H1 (cell line): ENCODE measurements around the gene OR7D2. TPM values are rescaled to one million over a fixed set of nuclear protein-coding genes. Genes with fewer than 3 reads are reported as not detected.
A peak's percentile ranks its signal among the peaks of the same experiment; 100 is the strongest.

Experiments
- CTCF ChIA-PET: fragments of 300-600 bp; sonication (Branson Sonifier 250); formaldehyde crosslinking; loops from one replicate; lab custom pipeline; 2021; ENCODE audit not compliant: partially characterized antibody; lab: Charles Lee
- POLR2A ChIA-PET: fragments of 300-600 bp; sonication (Branson Sonifier 250); formaldehyde crosslinking; loops from one replicate; lab custom pipeline; 2021; ENCODE audit warnings: inconsistent platforms; ENCODE audit not compliant: partially characterized antibody; lab: Charles Lee
- DNase-seq, 2 experiments: peaks; one replicate each; pipeline versions ENCODE4 v3.0.0 to v3.0.0-alpha.2; 2010 to 2022; ENCODE audit warnings: low spot score in 2 of 2, low read depth in 1 of 2, mixed read lengths in 1 of 2
- FAIRE-seq: peaks from 2 replicates; lab custom pipeline; 2011; peaks lifted over from hg19 to GRCh38; lab: Jason Lieb, UNC
- H2AFZ ChIP-seq: 2 replicates; pipeline ENCODE4 v1.8.1; 2012; ENCODE audit warnings: low read length, inconsistent platforms
- H2AK5ac ChIP-seq: 2 replicates; pipeline ENCODE4 v1.6.1; 2013; ENCODE audit warnings: low read depth, low read length
- H2BK120ac ChIP-seq: replicated peaks from 2 replicates; pipeline ENCODE3; 2013; ENCODE audit warnings: low read depth, low read length, inconsistent platforms
- H2BK12ac ChIP-seq: 2 replicates; pipeline ENCODE4 v1.6.1; 2013; ENCODE audit warnings: low read depth, low read length
- H2BK15ac ChIP-seq: 2 replicates; pipeline ENCODE4 v1.6.1; 2013; ENCODE audit warnings: low read length
- H2BK20ac ChIP-seq: 2 replicates; pipeline ENCODE4 v1.6.1; 2013; ENCODE audit warnings: low read length
- H2BK5ac ChIP-seq: 2 replicates; pipeline ENCODE4 v1.6.1; 2013; ENCODE audit warnings: low read depth, low read length
- H3K14ac ChIP-seq: 2 replicates; pipeline ENCODE4 v1.6.1; 2013; ENCODE audit warnings: inconsistent platforms; ENCODE audit not compliant: insufficient read length
- H3K18ac ChIP-seq: 2 replicates; pipeline ENCODE4 v1.6.1; 2013; ENCODE audit warnings: low read length; ENCODE audit errors: extremely low read depth
- H3K23ac ChIP-seq: 2 replicates; pipeline ENCODE4 v1.6.1; 2013; ENCODE audit warnings: inconsistent platforms; ENCODE audit not compliant: insufficient read length
- H3K23me2 ChIP-seq: 2 replicates; pipeline ENCODE4 v1.6.1; 2013; ENCODE audit warnings: low read depth, low read length
- H3K27ac ChIP-seq: 2 replicates; pipeline ENCODE4 v1.6.1; 2011; ENCODE audit warnings: low read depth, low read length, inconsistent platforms
- H3K27me3 ChIP-seq, 4 experiments: replicated peaks in 1 of 4; 1 replicate in 1 of 4; 2 replicates in 3 of 4; pipeline versions ENCODE4 v1.6.1 to v1.8.1; 2011 to 2013; ENCODE audit warnings: low read length in 3 of 4, mild to moderate bottlenecking in 3 of 4, inconsistent platforms in 2 of 4, mixed read lengths in 2 of 4, moderate library complexity in 1 of 4; ENCODE audit not compliant: control insufficient read depth in 3 of 4, insufficient read depth in 3 of 4; ENCODE audit errors: extremely low read depth in 1 of 4
- H3K36me3 ChIP-seq, 4 experiments: 2 replicates each; pipeline versions ENCODE4 v1.6.1 to v1.8.1; 2011 to 2013; ENCODE audit warnings: mild to moderate bottlenecking in 4 of 4, low read length in 3 of 4, moderate library complexity in 2 of 4, control low read depth in 1 of 4, inconsistent platforms in 1 of 4; ENCODE audit not compliant: insufficient read depth in 4 of 4, control insufficient read depth in 2 of 4
- H3K4ac ChIP-seq: replicated peaks from 2 replicates; pipeline ENCODE3; 2013; ENCODE audit warnings: low read length, low read depth, mixed read lengths, inconsistent platforms; ENCODE audit not compliant: insufficient read length
- H3K4me1 ChIP-seq, 4 experiments: replicated peaks in 1 of 4; 1 replicate in 1 of 4; 2 replicates in 3 of 4; pipeline versions ENCODE4 v1.6.1 to v1.8.1; 2011 to 2013; ENCODE audit warnings: low read length in 3 of 4, inconsistent platforms in 2 of 4, mixed read lengths in 1 of 4; ENCODE audit not compliant: insufficient read depth in 4 of 4, control insufficient read depth in 3 of 4
- H3K4me2 ChIP-seq, 2 experiments: 2 replicates each; pipeline versions ENCODE4 v1.6.1 to v1.8.1; 2011 to 2013; ENCODE audit warnings: low read depth in 2 of 2, low read length in 2 of 2, control low read depth in 1 of 2, inconsistent platforms in 1 of 2, mild to moderate bottlenecking in 1 of 2; ENCODE audit not compliant: insufficient read depth in 1 of 2
- H3K4me3 ChIP-seq, 4 experiments: fragments of 200-600, 300-600 bp in 1 of 4; sonication (generic), shearing (Covaris generic), sonication (Bioruptor Twin) in 1 of 4; 2 replicates each; pipeline versions ENCODE4 v1.5.1 to v1.8.1; 2011 to 2016; ENCODE audit warnings: low read length in 4 of 4, low read depth in 3 of 4, control low read depth in 2 of 4, inconsistent platforms in 2 of 4, mild to moderate bottlenecking in 2 of 4, mixed read lengths in 1 of 4, moderate library complexity in 1 of 4; ENCODE audit not compliant: insufficient read depth in 2 of 4; ENCODE audit errors: extremely low read depth in 1 of 4
- H3K56ac ChIP-seq: replicated peaks from 2 replicates; pipeline ENCODE3; 2013; ENCODE audit warnings: low read depth, mild to moderate bottlenecking, mixed read lengths, low read length, inconsistent platforms; ENCODE audit not compliant: insufficient read length
- H3K79me1 ChIP-seq: 2 replicates; pipeline ENCODE4 v1.6.1; 2013; ENCODE audit warnings: low read depth, low read length, control low read depth
- H3K79me2 ChIP-seq, 2 experiments: 2 replicates each; pipeline versions ENCODE4 v1.6.1 to v1.8.1; 2012 to 2013; ENCODE audit warnings: low read length in 2 of 2, mild to moderate bottlenecking in 2 of 2, inconsistent platforms in 1 of 2; ENCODE audit not compliant: insufficient read depth in 2 of 2, control insufficient read depth in 1 of 2
- H3K9ac ChIP-seq, 4 experiments: replicated peaks in 1 of 4; 1 replicate in 1 of 4; 2 replicates in 3 of 4; pipeline versions ENCODE4 v1.6.1 to v1.8.1; 2011 to 2013; ENCODE audit warnings: low read depth in 3 of 4, low read length in 3 of 4, control low read depth in 2 of 4, mild to moderate bottlenecking in 2 of 4, moderate library complexity in 2 of 4, inconsistent platforms in 1 of 4; ENCODE audit errors: extremely low read depth in 1 of 4
- H3K9me3 ChIP-seq, 2 experiments: 2 replicates each; pipeline versions ENCODE4 v1.6.1 to v1.8.1; 2012 to 2013; ENCODE audit warnings: mild to moderate bottlenecking in 2 of 2, moderate library complexity in 2 of 2, control low read depth in 1 of 2, inconsistent platforms in 1 of 2, low read depth in 1 of 2, low read length in 1 of 2, mixed read lengths in 1 of 2; ENCODE audit not compliant: insufficient read depth in 2 of 2
- H4K20me1 ChIP-seq, 2 experiments: replicated peaks in 1 of 2; 2 replicates each; pipeline versions ENCODE3 to v1.8.1; 2011 to 2013; ENCODE audit warnings: inconsistent platforms in 2 of 2, low read length in 2 of 2, mild to moderate bottlenecking in 1 of 2; ENCODE audit not compliant: insufficient read depth in 2 of 2, control insufficient read depth in 1 of 2
- H4K5ac ChIP-seq: 2 replicates; pipeline ENCODE4 v1.6.1; 2013; ENCODE audit warnings: low read length, low read depth, mixed read lengths, inconsistent platforms; ENCODE audit not compliant: insufficient read length
- H4K8ac ChIP-seq: 2 replicates; pipeline ENCODE4 v1.8.0; 2013; ENCODE audit warnings: mild to moderate bottlenecking, moderate library complexity, low read length, inconsistent platforms; ENCODE audit not compliant: insufficient read depth; ENCODE audit errors: extremely low read depth
- H4K91ac ChIP-seq: replicated peaks from 2 replicates; pipeline ENCODE3; 2013; ENCODE audit warnings: low read length, mixed read lengths, inconsistent platforms; ENCODE audit not compliant: insufficient read length
- CTCF ChIP-seq, 3 experiments: IDR thresholded peaks; 1 replicate in 2 of 3; 2 replicates in 1 of 3; pipeline versions ENCODE4 v1.5.1 to v1.6.1; 2011; ENCODE audit warnings: low read length in 3 of 3, mild to moderate bottlenecking in 3 of 3, inconsistent platforms in 2 of 3, low read depth in 1 of 3, moderate library complexity in 1 of 3; ENCODE audit not compliant: insufficient read depth in 1 of 3; ENCODE audit errors: control extremely low read depth in 1 of 3
- FOSL1 ChIP-seq: IDR thresholded peaks from 2 replicates; pipeline ENCODE4 v1.6.1; 2011; ENCODE audit warnings: mild to moderate bottlenecking, low read depth, low read length, moderate library complexity; ENCODE audit not compliant: insufficient read depth
- HDAC2 ChIP-seq, 2 experiments: fragments of 300-600 bp in 1 of 2; sonication (generic) in 1 of 2; IDR thresholded peaks; 2 replicates each; pipeline ENCODE4 v1.6.1; 2011 to 2012; ENCODE audit warnings: low read depth in 2 of 2, low read length in 2 of 2, mild to moderate bottlenecking in 2 of 2, moderate library complexity in 2 of 2, borderline replicate concordance in 1 of 2, inconsistent platforms in 1 of 2
- HDAC6 ChIP-seq: IDR thresholded peaks from one replicate; pipeline ENCODE4 v1.7.1; 2012; ENCODE audit warnings: low read depth, mild to moderate bottlenecking, inconsistent platforms, low read length, moderate library complexity
- RAD21 ChIP-seq, 2 experiments: IDR thresholded peaks in 1 of 2; conservative IDR thresholded peaks in 1 of 2; 2 replicates each; pipeline ENCODE4 v1.6.1; 2011; ENCODE audit warnings: low read depth in 2 of 2, low read length in 2 of 2, improper control_type of control experiment in 1 of 2, inconsistent platforms in 1 of 2, mild to moderate bottlenecking in 1 of 2, moderate library complexity in 1 of 2
- SIX5 ChIP-seq: IDR thresholded peaks from 2 replicates; pipeline ENCODE4 v1.6.1; 2011; ENCODE audit warnings: mild to moderate bottlenecking, low read depth, low read length
- TAF1 ChIP-seq: IDR thresholded peaks from 2 replicates; pipeline ENCODE4 v1.6.1; 2011; ENCODE audit warnings: mild to moderate bottlenecking, low read depth, low read length
- TAF7 ChIP-seq: optimal IDR thresholded peaks from 2 replicates; pipeline ENCODE3; 2011; ENCODE audit warnings: low read depth, mild to moderate bottlenecking, inconsistent platforms, low read length, moderate library complexity, borderline replicate concordance
- TCF12 ChIP-seq: IDR thresholded peaks from 2 replicates; pipeline ENCODE4 v1.6.1; 2011; ENCODE audit warnings: low read depth, mild to moderate bottlenecking, low read length
- WGBS, 2 experiments: shearing (Covaris generic) in 1 of 2; methylation state at CpG; one replicate each; pipeline versions ENCODE4 v1.1.6 to v1.1.7; 2013 to 2015; ENCODE audit warnings: low lambda C conversion rate in 2 of 2, mixed read lengths in 2 of 2, inconsistent platforms in 1 of 2, low coverage in 1 of 2, missing lambda C conversion rate in 1 of 2; ENCODE audit not compliant: insufficient replicate concordance in 2 of 2, insufficient coverage in 1 of 2, insufficient read length in 1 of 2; ENCODE audit errors: extremely low coverage in 1 of 2, missing lambda C conversion rate in 1 of 2; 5-methylcytosine and 5-hydroxymethylcytosine counted together
- polyA plus RNA-seq, 7 experiments: library from polyadenylated mRNA; depleted of rRNA in 3 of 7; stranded (reverse) in 5 of 7; unstranded in 2 of 7; fragments of >200 nt in 5 of 7; fragments of 200-250 nt in 2 of 7; gene quantifications; 1 replicate in 5 of 7; 2 replicates in 1 of 7; 4 replicates in 1 of 7; pipeline versions ENCODE4 v1.2.1 to v1.2.3, GENCODE V29; 2011 to 2013; ENCODE audit warnings: missing spikeins in 2 of 7, mixed read lengths in 2 of 7
- total RNA-seq: library from RNA; stranded (reverse); fragmentation: NEBNext Ultra II Directional; extraction: Animal tissue kit (Norgen Biotek cat#: 25700); gene quantifications from 2 replicates; pipeline ENCODE4 v1.2.1, GENCODE V29; 2021

The OR7D2 gene
- total and polyA plus RNA-seq, 2 of the 8 experiments (the other 6 are each of a cell fraction or from before 2014, with no cell fraction given) = 0.02 TPM; not detected in 1

GRCh38 chr19:9205501-9206113 lies 26.8 kb downstream of the OR7D2 start:
- Histone ChIP-seq H4K8ac (no peak overlapping the region; the same call in 1 of the 2 replicates), H3K4me3 (no peak overlapping the region), H3K4me2 (no peak overlapping the region), H3K23ac (no peak overlapping the region), H3K23me2 (peaks cover 3% of the 10 kb centered on the region; the same call in 1 of the 2 replicates), H3K56ac (no peak overlapping the region), H3K36me3 (no peaks in the 10 kb centered on the region), H3K79me2 (no peaks in the 10 kb centered on the region), H2AK5ac (no peak overlapping the region), H3K79me1 (no peaks in the 10 kb centered on the region), H3K9me3 (peaks cover 34 to 36% of the 10 kb centered on the region in 2 experiments), H3K4me1 (no peaks in the 10 kb centered on the region), H2BK12ac (no peak overlapping the region), H3K27ac (no peak overlapping the region), H2BK5ac (no peak overlapping the region), H3K27me3 (no peaks in the 10 kb centered on the region), H2BK15ac (no peak overlapping the region), H3K9ac (no peak overlapping the region), H3K4ac (no peak overlapping the region), H4K91ac (no peak overlapping the region), H2AFZ (peak overlapping the region; percentile 90), H4K20me1 (no peaks in the 10 kb centered on the region), H2BK120ac (no peak overlapping the region), H4K5ac (no peak overlapping the region), H3K14ac (no peak overlapping the region), H3K18ac (no peak overlapping the region), H2BK20ac (no peak overlapping the region)
- CTCF ChIA-PET = interaction anchor here (0.6 to 2.2 kb wide), 24 partner anchors 9 to 593 kb away, joined by 3 to 11 read pairs (median 4); no protein-coding TSS in a partner anchor
- peak; percentile 34 to 74 for DNase-seq
- 48% methylated on average over 13 of the region's 13 CpGs; no CpG with 5 or more reads in 1 of the 2 experiments for WGBS, 2 experiments
- TF ChIP-seq SIX5 (no peak), HDAC2 (IDR thresholded peaks at IDR 0.05; ENCODE audit: borderline replicate concordance in 1 of 2, low read depth in 2 of 2, low read length in 2 of 2) (no peak), TAF1 (no peak), TAF7 (no peak), TCF12 (no peak), CTCF (IDR thresholded peaks at IDR 0.05; ENCODE audit: control extremely low read depth in 1 of 3, insufficient read depth in 1 of 3, low read depth in 1 of 3, low read length in 3 of 3) (peak; percentile 72 to 83 (median 73)), RAD21 (IDR thresholded peaks at IDR 0.05 in 1 of 2, conservative IDR thresholded peaks at IDR 0.05 in 1 of 2; ENCODE audit: low read depth in 2 of 2, low read length in 2 of 2) (peak; percentile 83 to 85), HDAC6 (no peak), FOSL1 (no peak)
- no peak for FAIRE-seq
- POLR2A ChIA-PET = interaction anchor here (0.7 to 1.0 kb wide), 3 partner anchors 227 to 416 kb away, joined by 3 read pairs; partner anchors contain the start of gene ZNF266
